Effector memory CD8-positive, alpha-beta T cell (primary cell): Measurements from ENCODE around the gene MCFD2.
"Not testable (repeated sequence)": the region's sequence is repeated elsewhere in the genome, so short reads cannot be mapped to it uniquely, and the experiment has no call there.

Experiments used
- ATAC-seq: fragments of 150-1000 bp; cut with Tn5 transposase; replicated peaks from 2 replicates; pipeline ENCODE4 v1.10.0; 2021; ENCODE audit warnings: mild to moderate bottlenecking, moderate library complexity
- DNase-seq, 3 experiments: peaks; one replicate each; pipeline ENCODE4 v3.0.0; 2021
- H3K27ac Mint-ChIP-seq, 2 donors: one replicate each; pipeline ENCODE4 v1.8.0; 2022; ENCODE audit warnings: mild to moderate bottlenecking in 2 of 2, mixed read lengths in 2 of 2, moderate library complexity in 2 of 2
- H3K27me3 Mint-ChIP-seq, 2 donors: one replicate each; pipeline ENCODE4 v1.8.0; 2022; ENCODE audit warnings: mixed read lengths in 2 of 2
- H3K36me3 Mint-ChIP-seq: one replicate; pipeline ENCODE4 v1.8.0; 2022; ENCODE audit warnings: mild to moderate bottlenecking, moderate library complexity, mixed read lengths; ENCODE audit not compliant: insufficient read depth
- H3K4me1 Mint-ChIP-seq, 2 donors: one replicate each; pipeline ENCODE4 v1.8.0; 2022; ENCODE audit warnings: low read depth in 2 of 2, mixed read lengths in 2 of 2
- H3K4me3 Mint-ChIP-seq, 2 donors: one replicate each; pipeline ENCODE4 v1.8.0; 2022; ENCODE audit warnings: mild to moderate bottlenecking in 2 of 2, mixed read lengths in 2 of 2, moderate library complexity in 2 of 2
- H3K9me3 Mint-ChIP-seq, 2 donors: one replicate each; pipeline ENCODE4 v1.8.0; 2022; ENCODE audit warnings: mixed read lengths in 2 of 2

MCFD2 gene

GRCh38 chr2:46909150-46909549 is 6.5 kb downstream of the MCFD2 start:
- peaks cover 38% of the 10 kb centered on the region for H3K36me3 Mint-ChIP-seq
- no peaks in the 10 kb centered on the region for H3K27me3 Mint-ChIP-seq
- no peak overlapping the region for H3K4me3 Mint-ChIP-seq
- no peaks in the 10 kb centered on the region for H3K9me3 Mint-ChIP-seq
- ATAC-seq (no peak), DNase-seq (no peak)
- H3K27ac Mint-ChIP-seq: peak overlapping the region; percentile 64 to 76
- H3K4me1 Mint-ChIP-seq: peaks cover 21 to 30% of the 10 kb centered on the region in 2 donors

- H3K9me3 Mint-ChIP-seq, ATAC-seq, DNase-seq, H3K27me3 Mint-ChIP-seq, H3K4me3 Mint-ChIP-seq: not testable (repeated sequence)
- peaks cover 11 to 12% of the 10 kb centered on the region in 2 donors for H3K4me1 Mint-ChIP-seq
- H3K36me3 Mint-ChIP-seq: peaks cover 42% of the 10 kb centered on the region
- peak overlapping the region in 1 of 2 donors; percentile 12 for H3K27ac Mint-ChIP-seq
These were observed 10.5 kb downstream of the MCFD2 start for GRCh38 chr2:46904908-46905678.

- Mint-ChIP-seq H3K27ac (peak overlapping the region in 1 of 2 donors; percentile 45), H3K36me3 (peaks cover 37% of the 10 kb centered on the region)
- ATAC-seq, DNase-seq, H3K4me1 Mint-ChIP-seq, H3K4me3 Mint-ChIP-seq, H3K27me3 Mint-ChIP-seq, H3K9me3 Mint-ChIP-seq: not testable (repeated sequence)
These were observed 12.6 kb downstream of the MCFD2 start for GRCh38 chr2:46902980-46903379.

GRCh38 chr2:46902465-46902864 is 13.1 kb downstream of the MCFD2 start:
- DNase-seq (no peak), ATAC-seq (no peak)
- H3K4me1 Mint-ChIP-seq: no peaks in the 10 kb centered on the region
- no peaks in the 10 kb centered on the region for H3K27me3 Mint-ChIP-seq
- no peaks in the 10 kb centered on the region for H3K9me3 Mint-ChIP-seq
- H3K36me3 Mint-ChIP-seq: peaks cover 32% of the 10 kb centered on the region
- H3K4me3 Mint-ChIP-seq: no peak overlapping the region
- H3K27ac Mint-ChIP-seq: no peak overlapping the region

- Mint-ChIP-seq H3K36me3 (peaks cover 24% of the 10 kb centered on the region), H3K4me3 (no peak overlapping the region), H3K9me3 (no peaks in the 10 kb centered on the region), H3K4me1 (no peaks in the 10 kb centered on the region), H3K27me3 (no peaks in the 10 kb centered on the region), H3K27ac (no peak overlapping the region)
- DNase-seq: no peak
- no peak for ATAC-seq
These were observed 14.0 kb downstream of the MCFD2 start for GRCh38 chr2:46901611-46902010.

- Mint-ChIP-seq H3K36me3 (peaks cover 14% of the 10 kb centered on the region), H3K4me1 (no peaks in the 10 kb centered on the region), H3K4me3 (no peak overlapping the region), H3K9me3 (no peaks in the 10 kb centered on the region), H3K27ac (no peak overlapping the region), H3K27me3 (no peaks in the 10 kb centered on the region)
- no peak for ATAC-seq
- no peak for DNase-seq
These were observed 15.2 kb downstream of the MCFD2 start for GRCh38 chr2:46900381-46900780.

GRCh38 chr2:46899053-46899452 is 16.6 kb downstream of the MCFD2 start:
- Mint-ChIP-seq H3K4me1 (no peaks in the 10 kb centered on the region), H3K9me3 (no peaks in the 10 kb centered on the region), H3K36me3 (peaks cover 9% of the 10 kb centered on the region), H3K27me3 (no peaks in the 10 kb centered on the region), H3K4me3 (no peak overlapping the region), H3K27ac (no peak overlapping the region)
- DNase-seq: no peak
- no peak for ATAC-seq

GRCh38 chr2:46898024-46898423 is 17.6 kb downstream of the MCFD2 start:
- H3K4me1 Mint-ChIP-seq: no peaks in the 10 kb centered on the region

GRCh38 chr2:46893269-46893939 is 22.2 kb downstream of the MCFD2 start:
- peaks cover 0 to 3% of the 10 kb centered on the region in 2 donors for H3K4me1 Mint-ChIP-seq
- H3K4me3 Mint-ChIP-seq: no peak overlapping the region
- H3K36me3 Mint-ChIP-seq: peaks cover 3% of the 10 kb centered on the region
- H3K27me3 Mint-ChIP-seq: peaks cover 0 to 6% of the 10 kb centered on the region in 2 donors
- H3K27ac Mint-ChIP-seq: no peak overlapping the region
- no peak for DNase-seq
- no peak for ATAC-seq
- no peaks in the 10 kb centered on the region for H3K9me3 Mint-ChIP-seq

More at GRCh38 chr2:46898024-46898423, 17.6 kb downstream of the MCFD2 start:
- no peak for DNase-seq
- peaks cover 6% of the 10 kb centered on the region for H3K36me3 Mint-ChIP-seq
- H3K27me3 Mint-ChIP-seq: no peaks in the 10 kb centered on the region
- no peaks in the 10 kb centered on the region for H3K9me3 Mint-ChIP-seq
- no peak for ATAC-seq
- H3K4me3 Mint-ChIP-seq: no peak overlapping the region
- H3K27ac Mint-ChIP-seq: peak overlapping the region in 1 of 2 donors; percentile 53

- peaks cover 0 to 9% of the 10 kb centered on the region in 2 donors for H3K27me3 Mint-ChIP-seq
- no peak overlapping the region for H3K27ac Mint-ChIP-seq
- H3K36me3 Mint-ChIP-seq: no peaks in the 10 kb centered on the region
- H3K4me3 Mint-ChIP-seq: no peak overlapping the region
- H3K9me3 Mint-ChIP-seq: no peaks in the 10 kb centered on the region
- DNase-seq: no peak
- no peak for ATAC-seq
- H3K4me1 Mint-ChIP-seq: peaks cover 0 to 3% of the 10 kb centered on the region in 2 donors
These were observed 23.6 kb downstream of the MCFD2 start for GRCh38 chr2:46891956-46892553.

GRCh38 chr2:46888421-46888952 is 27.1 kb downstream of the MCFD2 start:
- peaks cover 0 to 3% of the 10 kb centered on the region in 2 donors for H3K4me1 Mint-ChIP-seq
- no peak overlapping the region for H3K27ac Mint-ChIP-seq
- DNase-seq (no peak), ATAC-seq (no peak)
- H3K9me3 Mint-ChIP-seq: no peaks in the 10 kb centered on the region
- H3K36me3 Mint-ChIP-seq: no peaks in the 10 kb centered on the region
- no peak overlapping the region for H3K4me3 Mint-ChIP-seq
- H3K27me3 Mint-ChIP-seq: peaks cover 16 to 40% of the 10 kb centered on the region in 2 donors

GRCh38 chr2:46887028-46887885 is 28.3 kb downstream of the MCFD2 start:
- Mint-ChIP-seq H3K27ac (no peak overlapping the region), H3K9me3 (no peaks in the 10 kb centered on the region), H3K4me1 (peaks cover 0 to 3% of the 10 kb centered on the region in 2 donors), H3K27me3 (peaks cover 16 to 46% of the 10 kb centered on the region in 2 donors), H3K36me3 (no peaks in the 10 kb centered on the region), H3K4me3 (no peak overlapping the region)
- no peak for DNase-seq
- ATAC-seq: no peak
